NCI-H2171 (cell line): ENCODE data around the gene ENPP1.

Experiments used
- DNase-seq: peaks from one replicate; lab custom pipeline; 2025; lab: John Stamatoyannopoulos, UW

The ENPP1 gene

DNA sequence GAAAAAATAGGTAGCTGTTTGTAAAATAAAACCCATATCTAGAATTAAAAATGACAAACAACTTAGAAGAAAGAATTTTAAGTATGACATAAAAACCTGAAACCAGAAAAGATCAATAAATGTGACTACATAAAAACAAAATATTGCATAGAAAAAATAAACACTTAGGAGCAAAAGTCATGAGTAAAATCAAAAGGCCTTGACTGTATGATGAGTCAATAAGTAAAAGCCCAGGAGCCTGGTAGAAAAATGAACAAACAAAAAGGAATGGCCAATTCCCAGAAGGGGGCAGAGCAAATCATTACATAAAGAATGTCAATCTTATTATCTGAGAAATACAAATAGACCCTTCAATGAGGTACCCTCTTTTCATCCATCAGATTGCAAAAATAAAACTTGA, 20.7 kb upstream of the ENPP1 start:
- DNase-seq, result no peak

- DNase-seq, result no peak
Observed at GRCh38 chr6:131787766-131788712, 19.8 kb upstream of the ENPP1 start.

DNA sequence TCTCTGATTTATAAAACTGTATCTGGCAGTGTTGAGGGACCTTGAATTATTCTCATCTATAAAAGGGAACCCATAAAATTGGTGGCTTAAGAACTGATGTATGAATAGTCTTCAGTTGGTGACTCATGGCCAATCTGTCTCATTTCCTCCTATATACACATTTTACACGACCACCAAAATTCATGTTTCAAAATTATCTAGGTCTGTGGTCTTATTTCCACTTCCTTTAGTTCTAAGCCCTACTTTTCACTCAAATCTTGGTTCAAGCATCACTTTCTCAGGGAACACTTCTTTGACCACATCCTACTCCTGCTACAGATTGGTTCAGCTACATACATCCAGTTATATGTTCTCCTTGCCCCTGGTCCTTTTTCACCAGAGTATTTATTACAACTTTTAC, 18.6 kb upstream of the ENPP1 start:
- DNase-seq, result no peak

DNA sequence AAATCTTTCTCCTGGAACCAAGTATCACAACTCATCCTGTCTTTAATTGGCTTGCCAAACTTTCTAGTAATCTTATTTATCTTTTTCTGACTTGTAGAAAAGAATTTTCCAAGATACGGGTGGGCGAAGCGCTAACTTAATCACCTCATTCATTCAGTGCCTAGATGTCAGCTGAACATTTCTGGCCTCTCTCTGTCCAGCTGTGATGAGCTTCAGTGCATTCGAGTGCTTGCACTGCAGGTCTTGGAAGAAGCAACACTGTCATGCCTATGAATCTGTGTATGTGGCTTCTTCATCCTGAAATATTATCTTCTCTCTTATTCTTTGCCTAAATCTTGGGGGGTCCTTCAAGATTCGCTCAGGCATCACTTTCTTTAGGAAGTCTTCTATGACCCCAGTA, 16.3 kb upstream of the ENPP1 start:
- DNase-seq, result no peak

- DNase-seq, result no peak
Observed at GRCh38 chr6:131792091-131792496, 15.7 kb upstream of the ENPP1 start.

DNA sequence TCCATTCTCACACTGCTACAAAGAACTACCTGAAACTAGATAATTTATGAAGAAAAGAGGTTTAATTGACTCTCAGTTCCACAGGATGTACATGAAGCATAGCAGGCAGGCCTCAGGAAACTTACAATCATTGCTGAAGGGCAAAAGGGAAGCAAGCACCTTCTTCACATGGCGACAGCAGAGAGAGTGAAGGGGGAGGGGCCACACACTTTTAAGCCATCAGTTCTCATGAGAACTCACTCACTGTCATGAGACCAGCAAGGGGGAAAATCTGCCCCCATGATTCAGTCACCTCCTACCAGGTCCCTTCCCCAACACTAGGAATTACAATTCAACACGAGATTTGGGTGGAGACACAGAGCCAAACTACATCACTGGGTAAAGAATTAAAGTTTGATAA, 12.5 kb upstream of the ENPP1 start:
- DNase-seq, result no peak

DNA sequence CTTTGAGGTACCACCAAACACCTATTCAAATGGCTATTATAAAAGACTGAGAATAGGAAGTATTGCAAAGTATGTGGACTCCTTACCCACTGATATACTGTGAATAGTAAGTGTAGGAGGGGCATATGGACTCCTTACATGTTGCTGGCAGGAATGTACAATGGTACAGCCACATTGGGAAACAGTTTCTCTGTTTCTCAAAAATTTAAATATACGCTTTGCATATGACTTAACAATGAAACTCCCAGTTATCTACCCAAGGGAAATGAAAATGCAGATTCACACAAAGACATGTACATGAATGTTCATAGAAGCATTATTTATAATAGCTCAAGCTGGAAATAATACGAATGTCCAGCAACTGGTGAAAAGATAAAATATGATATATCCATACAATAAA, 5.5 kb upstream of the ENPP1 start:
- no peak for DNase-seq

DNA sequence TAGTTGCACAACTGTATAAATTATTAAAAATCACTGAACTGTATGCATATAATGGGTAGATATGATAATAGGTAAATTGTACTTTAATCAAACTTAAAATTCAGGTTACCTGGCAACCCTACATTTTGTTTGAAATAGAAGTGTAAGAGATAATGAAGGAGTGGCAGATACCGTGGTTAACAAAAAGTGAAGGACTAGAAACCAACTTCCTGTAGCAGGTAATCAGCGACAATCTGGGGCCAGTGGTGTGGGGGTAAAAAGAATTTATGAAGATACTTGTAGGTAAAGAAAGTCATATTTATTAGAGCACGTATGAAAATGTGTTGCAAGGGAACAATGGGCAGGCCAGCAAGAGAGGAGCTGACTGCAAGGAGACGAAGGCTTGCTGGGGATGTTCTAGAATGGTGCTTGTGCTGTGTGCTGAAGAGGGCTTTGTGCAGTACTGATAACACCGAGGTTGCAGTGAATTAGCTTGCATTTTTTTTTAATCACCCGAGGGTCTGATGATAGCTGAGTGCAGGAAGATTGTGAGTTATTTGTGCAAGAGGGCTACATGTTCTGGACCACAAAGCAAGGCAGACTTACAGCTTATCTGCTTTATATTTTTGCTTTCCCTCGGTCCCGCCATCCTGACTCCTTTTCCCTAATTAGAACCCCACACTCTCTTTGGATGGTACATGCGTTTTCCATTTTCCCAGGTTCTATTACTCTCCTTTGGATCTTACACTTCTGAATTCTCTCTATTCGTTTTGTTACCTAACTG, 4.6 kb upstream of the ENPP1 start:
- DNase-seq, result no peak

- no peak for DNase-seq
Observed at GRCh38 chr6:131804131-131804530, 3.7 kb upstream of the ENPP1 start.

GRCh38 chr6:131807321-131807643, 538 bp upstream of the ENPP1 start:
- DNase-seq, result no peak

DNA sequence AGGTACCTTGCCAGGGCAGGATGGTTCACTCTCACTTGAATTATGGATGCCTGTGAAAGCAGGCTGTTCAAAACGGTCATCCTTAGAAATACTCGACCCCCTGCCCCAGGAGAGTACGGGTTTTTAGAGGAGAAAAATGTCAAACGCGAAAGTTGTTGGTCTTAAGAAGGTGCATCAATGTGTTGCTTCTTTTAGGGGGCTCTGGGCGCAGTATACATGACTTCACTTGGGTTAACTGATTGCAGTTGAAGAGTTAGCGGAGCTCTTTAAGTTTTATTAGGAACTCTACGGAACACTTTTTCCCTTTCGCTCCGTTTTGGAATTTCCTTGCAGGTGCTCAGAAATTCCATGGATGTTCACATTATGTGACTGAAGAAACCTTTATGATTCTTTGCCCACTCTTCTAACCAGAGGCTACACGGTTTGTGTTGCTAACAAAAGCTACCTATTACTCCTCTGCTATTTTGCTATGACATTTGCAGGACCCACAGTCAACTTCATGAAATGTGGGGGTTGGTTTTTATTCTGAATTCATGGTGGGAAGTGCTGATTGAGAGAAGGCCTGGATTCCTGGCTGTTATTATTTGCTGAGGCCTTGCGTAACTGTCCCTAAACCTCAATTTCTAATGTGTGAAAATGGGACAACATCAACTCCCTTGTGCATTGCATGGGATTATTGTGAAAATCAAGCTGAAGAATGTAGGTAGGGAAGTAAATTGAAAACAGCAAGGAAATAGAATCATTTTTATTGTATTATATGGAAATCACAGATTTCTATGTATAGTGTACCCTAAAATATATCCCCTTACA, 845 bp downstream of the ENPP1 start:
- DNase-seq, result no peak

GRCh38 chr6:131811500-131811899, 3.7 kb downstream of the ENPP1 start:
- DNase-seq, result no peak

DNA sequence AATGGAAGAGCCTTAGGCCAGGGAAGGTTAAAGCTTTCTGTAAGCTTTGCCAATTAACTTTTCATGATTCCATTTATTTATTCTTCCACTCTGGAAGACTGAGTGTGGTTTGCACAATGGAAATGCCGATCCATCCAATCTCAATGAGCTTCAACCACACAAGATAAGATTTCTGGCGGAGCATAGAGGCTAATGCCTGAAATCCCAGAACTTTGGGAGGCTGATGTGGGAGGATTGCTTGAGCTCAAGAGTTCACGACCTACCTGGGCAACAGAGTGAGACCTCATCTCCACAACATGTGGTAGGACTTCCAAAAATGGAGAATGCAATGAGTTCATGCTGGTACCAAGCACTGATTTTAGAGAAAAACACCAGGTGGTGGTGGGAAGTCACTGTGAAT, 6.2 kb downstream of the ENPP1 start:
- DNase-seq, result no peak

- no peak for DNase-seq
Observed at GRCh38 chr6:131816869-131817268, 9.0 kb downstream of the ENPP1 start.

GRCh38 chr6:131819572-131820124, 11.8 kb downstream of the ENPP1 start:
- no peak for DNase-seq

DNA sequence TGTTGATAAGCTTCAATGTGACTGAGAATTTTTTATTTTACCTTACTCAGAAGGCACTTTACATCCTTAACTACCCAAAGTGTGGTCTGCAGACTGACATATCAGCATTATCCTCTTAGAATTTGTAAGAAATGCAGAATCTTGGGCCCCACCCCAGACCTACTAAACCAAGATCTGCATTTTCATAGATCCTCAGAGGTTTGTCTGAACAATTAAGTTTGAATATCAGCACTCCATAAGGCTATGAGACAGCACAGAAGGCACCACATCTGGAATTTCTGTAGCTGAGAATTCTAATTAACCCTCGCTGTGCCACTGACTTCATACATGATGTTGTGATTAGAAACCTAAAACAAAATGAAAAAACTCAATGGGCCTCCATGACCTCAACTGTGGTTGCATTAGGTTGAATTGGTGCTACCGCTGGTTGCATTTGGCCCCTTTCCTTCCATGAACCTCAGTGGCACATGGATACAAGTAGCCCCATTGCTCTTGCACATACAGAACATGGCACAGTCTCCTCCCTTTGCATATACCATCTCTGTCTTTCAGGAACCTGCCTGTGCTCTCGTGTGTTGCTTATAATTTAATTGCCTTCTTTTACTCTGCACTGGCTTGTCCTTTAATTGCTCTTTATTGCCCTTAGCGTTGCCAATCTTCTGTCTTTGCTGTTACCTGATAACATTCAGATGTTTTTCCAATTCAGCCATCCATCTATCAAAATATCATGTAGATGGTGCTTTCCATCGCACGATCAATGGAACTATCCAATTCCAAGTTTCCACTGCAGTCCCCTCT, 13.4 kb downstream of the ENPP1 start:
- DNase-seq, result no peak

DNA sequence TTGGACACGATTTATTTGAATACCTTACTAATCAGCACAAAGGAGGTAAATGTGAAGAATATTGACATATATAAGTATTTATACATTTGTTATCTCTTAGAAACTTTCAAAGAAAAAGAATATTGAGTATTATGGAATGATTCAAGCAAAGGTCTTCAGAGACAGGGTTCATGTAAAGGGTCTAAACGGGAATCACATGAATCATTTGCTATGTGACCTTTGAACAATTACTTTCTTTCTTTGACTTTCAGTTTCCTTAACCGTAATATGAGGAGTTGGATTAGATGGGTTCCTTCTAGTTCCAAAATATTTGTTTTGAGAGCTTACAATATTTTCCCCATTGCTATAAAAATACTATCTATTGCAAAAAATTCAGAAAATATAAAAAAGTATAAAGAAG, 14.3 kb downstream of the ENPP1 start:
- DNase-seq, result no peak

- DNase-seq, result no peak
Observed at GRCh38 chr6:131823276-131823902, 15.6 kb downstream of the ENPP1 start.

GRCh38 chr6:131825946-131826345, 18.1 kb downstream of the ENPP1 start:
- DNase-seq, result no peak

GRCh38 chr6:131828080-131828479, 20.3 kb downstream of the ENPP1 start:
- no peak for DNase-seq

DNA sequence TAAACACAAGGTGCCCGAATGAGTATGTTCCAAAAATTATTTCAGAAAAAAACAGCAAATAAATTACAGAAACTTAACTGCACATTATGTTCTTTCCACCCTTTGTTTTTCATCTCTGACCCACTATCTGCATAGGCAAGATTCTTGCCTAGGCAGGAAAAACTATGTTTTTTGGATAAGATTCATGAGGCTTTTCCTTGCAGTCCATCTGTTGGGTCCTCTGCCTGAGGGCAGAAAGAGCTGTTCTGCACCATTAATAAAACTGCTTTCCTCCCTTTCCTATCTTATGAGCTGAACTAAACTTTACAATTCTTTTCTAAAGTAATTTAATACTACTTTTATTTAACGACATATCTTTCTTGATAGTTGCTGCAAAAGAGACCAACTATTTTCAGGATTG, 21.1 kb downstream of the ENPP1 start:
- no peak for DNase-seq
